Panc1 (cell line): Measurements from ENCODE around the gene C5. TPM values are rescaled to one million over a fixed set of nuclear protein-coding genes. Genes with fewer than 3 reads are reported as not detected.

ENCODE experiments used
- ATAC-seq: fragments of 200-7000 bp; cut with Tn5 transposase; 2 replicates; pipeline ENCODE4 v1.9.1; 2020; ENCODE audit warnings: mild to moderate bottlenecking, moderate library complexity
- BruUV-seq: library from RNA; stranded (reverse); fragments of 400-500 nt; replicated peaks from 2 replicates; lab custom pipeline; 2021; lab: Mats Ljungman, UMichigan
- CTCF ChIA-PET: fragments of 300-600 bp; sonication (Branson Sonifier 250); formaldehyde crosslinking; loops from one replicate; lab custom pipeline; 2022; ENCODE audit warnings: antibody characterized with exemption; lab: Charles Lee
- POLR2A ChIA-PET: fragments of 300-600 bp; sonication (Branson Sonifier 250); formaldehyde crosslinking; loops from one replicate; lab custom pipeline; 2022; ENCODE audit warnings: antibody characterized with exemption; lab: Charles Lee
- DNase-seq: peaks from one replicate; pipeline ENCODE4 v3.0.0-alpha.2; 2010; ENCODE audit warnings: low read depth, low spot score
- H3K27ac ChIP-seq: 2 replicates; pipeline ENCODE4 v1.5.1; 2011; ENCODE audit warnings: mild to moderate bottlenecking, low read length, inconsistent platforms
- H3K27me3 ChIP-seq: fragments of 200-500 bp; sonication (Bioruptor generic); 2 replicates; pipeline ENCODE4 v1.6.0; 2014; ENCODE audit warnings: low read length, inconsistent platforms; ENCODE audit not compliant: control insufficient read depth, insufficient read depth
- H3K36me3 ChIP-seq: fragments of 200-500 bp; sonication (Bioruptor generic); 2 replicates; pipeline ENCODE4 v1.5.1; 2014; ENCODE audit warnings: inconsistent platforms, mild to moderate bottlenecking, low read length, moderate library complexity; ENCODE audit not compliant: control insufficient read depth, insufficient read depth
- H3K4me1 ChIP-seq: 2 replicates; pipeline ENCODE4 v1.5.1; 2011; ENCODE audit warnings: inconsistent platforms, mild to moderate bottlenecking, low read length, moderate library complexity; ENCODE audit not compliant: control insufficient read depth, insufficient read depth
- H3K4me3 ChIP-seq, 2 experiments: 2 replicates each; pipeline ENCODE4 v1.5.1; 2011 to 2012; ENCODE audit warnings: low read depth in 2 of 2, low read length in 2 of 2, mild to moderate bottlenecking in 2 of 2, inconsistent platforms in 1 of 2, moderate library complexity in 1 of 2
- H3K9me3 ChIP-seq: fragments of 200-500 bp; sonication (Bioruptor generic); 2 replicates; pipeline ENCODE4 v1.5.1; 2014; ENCODE audit warnings: low read depth, mild to moderate bottlenecking, inconsistent platforms, low read length, moderate library complexity; ENCODE audit not compliant: control insufficient read depth, insufficient read depth
- POLR2AphosphoS5 ChIP-seq: IDR thresholded peaks from 2 replicates; pipeline ENCODE4 v1.6.1; 2012; ENCODE audit warnings: mild to moderate bottlenecking, low read depth, low read length, moderate library complexity
- SIN3A ChIP-seq: IDR thresholded peaks from 2 replicates; pipeline ENCODE4 v1.6.1; 2012; ENCODE audit warnings: low read depth, mild to moderate bottlenecking, low read length, moderate library complexity, borderline replicate concordance; ENCODE audit not compliant: insufficient read depth
- TCF7L2 ChIP-seq: IDR thresholded peaks from 2 replicates; pipeline ENCODE4 v1.6.1; 2011; ENCODE audit warnings: mild to moderate bottlenecking, low read depth, low read length, inconsistent platforms
- in situ Hi-C: cut with HindIII; loops from 2 replicates; pipeline ENCODE4 v1.10.0; 2016; ENCODE audit warnings: low sequenced_read_pairs, low pct_unique_long_range_greater_than_20kb
- intact Hi-C: fragments of 100-400 bp; cut with micrococcal nuclease; formaldehyde crosslinking; loops from one replicate; pipeline ENCODE4 v1.10.0; 2022; ENCODE audit not compliant: unreplicated experiment
- total RNA-seq: library from RNA; stranded (reverse); gene quantifications from one replicate; pipeline ENCODE4 v1.2.1, GENCODE V29; 2021; ENCODE audit not compliant: unreplicated experiment
- TF ChIP-seq, protein P1 (sequence below), 2 experiments: IDR thresholded peaks; 2 replicates each; pipeline ENCODE4 v1.6.1; 2011 to 2012; ENCODE audit warnings: low read depth in 2 of 2, control low read depth in 1 of 2, low read length in 1 of 2, mild to moderate bottlenecking in 1 of 2, moderate library complexity in 1 of 2; ENCODE audit not compliant: insufficient read depth in 1 of 2
- TF ChIP-seq, protein P2 (sequence below): fragments of 450-650 bp; IDR thresholded peaks from 2 replicates; pipeline ENCODE4 v1.5.1; 2017; ENCODE audit warnings: mild to moderate bottlenecking

The C5 gene
- total RNA-seq, 1 experiment from 2014 or later = 1.6 TPM

DNA sequence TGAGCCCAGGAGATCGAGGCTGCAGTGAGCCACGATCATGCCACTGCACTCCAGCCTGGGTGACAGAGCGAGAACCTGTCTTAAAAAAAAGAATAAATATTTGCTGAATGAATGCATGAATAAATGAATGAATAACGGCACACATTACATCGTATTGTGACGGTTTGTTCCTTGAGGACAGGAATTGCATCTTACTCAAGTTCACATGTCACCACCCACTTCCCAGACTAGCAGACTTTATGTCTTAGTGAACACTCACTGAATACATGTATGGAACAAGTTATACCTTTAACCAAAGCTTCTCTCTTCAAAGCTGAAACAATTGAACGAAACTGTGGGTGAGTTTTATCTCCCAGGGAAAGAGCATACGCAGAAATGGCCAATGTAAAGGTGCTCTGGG lies 70.3 kb downstream of the C5 start:
- intact Hi-C loops (no loop called here), in situ Hi-C loops (no loop called here)
- POLR2A ChIA-PET = no interaction called here
- no TSS peak for BruUV-seq
- DNase-seq (no peak), ATAC-seq (no peak)
- H3K27ac ChIP-seq = no peak overlapping the region
- H3K36me3 ChIP-seq = no peaks in the 10 kb centered on the region
- CTCF ChIA-PET = no interaction called here
- H3K4me3 ChIP-seq = no peak overlapping the region
- H3K27me3 ChIP-seq = no peaks in the 10 kb centered on the region
- TF ChIP-seq, protein P1, sequence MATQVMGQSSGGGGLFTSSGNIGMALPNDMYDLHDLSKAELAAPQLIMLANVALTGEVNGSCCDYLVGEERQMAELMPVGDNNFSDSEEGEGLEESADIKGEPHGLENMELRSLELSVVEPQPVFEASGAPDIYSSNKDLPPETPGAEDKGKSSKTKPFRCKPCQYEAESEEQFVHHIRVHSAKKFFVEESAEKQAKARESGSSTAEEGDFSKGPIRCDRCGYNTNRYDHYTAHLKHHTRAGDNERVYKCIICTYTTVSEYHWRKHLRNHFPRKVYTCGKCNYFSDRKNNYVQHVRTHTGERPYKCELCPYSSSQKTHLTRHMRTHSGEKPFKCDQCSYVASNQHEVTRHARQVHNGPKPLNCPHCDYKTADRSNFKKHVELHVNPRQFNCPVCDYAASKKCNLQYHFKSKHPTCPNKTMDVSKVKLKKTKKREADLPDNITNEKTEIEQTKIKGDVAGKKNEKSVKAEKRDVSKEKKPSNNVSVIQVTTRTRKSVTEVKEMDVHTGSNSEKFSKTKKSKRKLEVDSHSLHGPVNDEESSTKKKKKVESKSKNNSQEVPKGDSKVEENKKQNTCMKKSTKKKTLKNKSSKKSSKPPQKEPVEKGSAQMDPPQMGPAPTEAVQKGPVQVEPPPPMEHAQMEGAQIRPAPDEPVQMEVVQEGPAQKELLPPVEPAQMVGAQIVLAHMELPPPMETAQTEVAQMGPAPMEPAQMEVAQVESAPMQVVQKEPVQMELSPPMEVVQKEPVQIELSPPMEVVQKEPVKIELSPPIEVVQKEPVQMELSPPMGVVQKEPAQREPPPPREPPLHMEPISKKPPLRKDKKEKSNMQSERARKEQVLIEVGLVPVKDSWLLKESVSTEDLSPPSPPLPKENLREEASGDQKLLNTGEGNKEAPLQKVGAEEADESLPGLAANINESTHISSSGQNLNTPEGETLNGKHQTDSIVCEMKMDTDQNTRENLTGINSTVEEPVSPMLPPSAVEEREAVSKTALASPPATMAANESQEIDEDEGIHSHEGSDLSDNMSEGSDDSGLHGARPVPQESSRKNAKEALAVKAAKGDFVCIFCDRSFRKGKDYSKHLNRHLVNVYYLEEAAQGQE (IDR thresholded peaks at IDR 0.05; ENCODE audit: insufficient read depth in 1 of 2, low read depth in 2 of 2, low read length in 1 of 2) = no peak
- TF ChIP-seq TCF7L2 (no peak), POLR2AphosphoS5 (no peak), SIN3A (no peak)
- TF ChIP-seq, protein P2, sequence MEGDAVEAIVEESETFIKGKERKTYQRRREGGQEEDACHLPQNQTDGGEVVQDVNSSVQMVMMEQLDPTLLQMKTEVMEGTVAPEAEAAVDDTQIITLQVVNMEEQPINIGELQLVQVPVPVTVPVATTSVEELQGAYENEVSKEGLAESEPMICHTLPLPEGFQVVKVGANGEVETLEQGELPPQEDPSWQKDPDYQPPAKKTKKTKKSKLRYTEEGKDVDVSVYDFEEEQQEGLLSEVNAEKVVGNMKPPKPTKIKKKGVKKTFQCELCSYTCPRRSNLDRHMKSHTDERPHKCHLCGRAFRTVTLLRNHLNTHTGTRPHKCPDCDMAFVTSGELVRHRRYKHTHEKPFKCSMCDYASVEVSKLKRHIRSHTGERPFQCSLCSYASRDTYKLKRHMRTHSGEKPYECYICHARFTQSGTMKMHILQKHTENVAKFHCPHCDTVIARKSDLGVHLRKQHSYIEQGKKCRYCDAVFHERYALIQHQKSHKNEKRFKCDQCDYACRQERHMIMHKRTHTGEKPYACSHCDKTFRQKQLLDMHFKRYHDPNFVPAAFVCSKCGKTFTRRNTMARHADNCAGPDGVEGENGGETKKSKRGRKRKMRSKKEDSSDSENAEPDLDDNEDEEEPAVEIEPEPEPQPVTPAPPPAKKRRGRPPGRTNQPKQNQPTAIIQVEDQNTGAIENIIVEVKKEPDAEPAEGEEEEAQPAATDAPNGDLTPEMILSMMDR = no peak
- no peaks in the 10 kb centered on the region for H3K4me1 ChIP-seq
- no peaks in the 10 kb centered on the region for H3K9me3 ChIP-seq

DNA sequence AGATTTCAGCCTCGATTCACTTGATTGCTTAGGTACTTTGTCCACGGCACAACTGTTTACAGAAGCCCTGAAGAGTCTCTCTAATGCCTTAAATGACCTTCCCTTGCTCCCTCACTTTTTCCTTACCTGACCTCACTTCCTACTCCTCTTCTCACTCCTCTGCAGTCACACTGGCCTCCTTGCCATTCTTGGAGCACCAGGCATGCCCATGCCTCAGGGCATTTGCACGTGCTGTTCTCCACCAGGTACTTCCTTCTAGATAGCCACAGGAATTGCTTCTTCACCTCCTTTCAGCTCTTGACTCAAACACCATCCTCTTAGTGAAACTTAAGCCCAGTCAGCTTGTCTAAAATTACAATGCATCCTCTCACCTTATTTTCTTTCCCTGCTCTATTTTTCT lies 71.1 kb downstream of the C5 start:
- intact Hi-C loops (no loop called here), in situ Hi-C loops (no loop called here)
- no peaks in the 10 kb centered on the region for H3K9me3 ChIP-seq
- no peaks in the 10 kb centered on the region for H3K27me3 ChIP-seq
- TF ChIP-seq SIN3A (no peak), POLR2AphosphoS5 (no peak), TCF7L2 (no peak)
- TF ChIP-seq, protein P2 = no peak
- TF ChIP-seq, protein P1 (IDR thresholded peaks at IDR 0.05; ENCODE audit: insufficient read depth in 1 of 2, low read depth in 2 of 2, low read length in 1 of 2) = no peak
- H3K36me3 ChIP-seq = no peaks in the 10 kb centered on the region
- BruUV-seq = no TSS peak
- ATAC-seq = no peak
- H3K4me3 ChIP-seq = no peak overlapping the region
- ChIA-PET CTCF (no interaction called here), POLR2A (no interaction called here)
- DNase-seq = no peak
- no peaks in the 10 kb centered on the region for H3K4me1 ChIP-seq
- H3K27ac ChIP-seq = no peak overlapping the region
